ENCODE data around the gene SCFD2. TPM values are rescaled to one million over a fixed set of nuclear protein-coding genes. Genes with fewer than 3 reads are reported as not detected.

Gene SCFD2
- total RNA-seq, 1 experiment from 2014 or later, result 25.3 TPM

- H3K9me3 ChIP-seq (replicated peaks), result no peaks in the 10 kb centered on the region
- H3K36me3 ChIP-seq, result no peaks in the 10 kb centered on the region
- H3K27ac ChIP-seq, result no peak overlapping the region
- H3K4me1 ChIP-seq, result no peaks in the 10 kb centered on the region
- H3K4me3 ChIP-seq, result no peak overlapping the region
- DNase-seq, result no peak
- H3K27me3 ChIP-seq, result no peaks in the 10 kb centered on the region
Observed at GRCh38 chr4:52915191-52915590, 450.7 kb downstream of the SCFD2 start.

DNA sequence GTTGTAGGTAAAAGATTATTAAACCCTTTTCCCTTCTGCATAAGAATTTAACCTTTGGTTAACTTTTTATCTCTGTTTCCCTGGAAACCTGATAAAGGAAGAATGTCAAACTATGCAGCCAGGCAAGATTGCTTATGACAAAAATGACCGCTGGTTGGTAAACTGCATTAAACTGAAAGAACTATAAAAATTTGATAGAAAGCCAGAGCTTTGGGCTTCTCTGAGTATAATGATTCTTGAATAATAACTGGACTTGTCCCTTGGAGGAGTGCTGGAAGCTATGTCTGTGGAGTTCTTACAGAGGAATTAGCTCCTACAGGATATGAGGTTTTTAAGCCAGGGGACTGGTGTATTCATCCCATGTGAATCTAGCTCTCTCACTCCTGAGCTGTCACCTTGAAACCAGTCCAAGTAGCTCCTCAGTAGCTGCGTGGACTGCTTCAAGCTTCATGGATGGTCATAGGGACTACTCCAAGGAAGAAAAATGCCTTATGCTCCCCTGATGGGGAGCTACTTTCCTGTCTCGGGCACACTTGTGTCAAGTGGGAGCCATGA is 451.7 kb downstream of the SCFD2 start:
- no peak overlapping the region for H3K27ac ChIP-seq
- no peaks in the 10 kb centered on the region for H3K27me3 ChIP-seq
- no peaks in the 10 kb centered on the region for H3K9me3 ChIP-seq (replicated peaks)
- no peak for DNase-seq
- no peaks in the 10 kb centered on the region for H3K4me1 ChIP-seq
- no peak overlapping the region for H3K4me3 ChIP-seq
- no peaks in the 10 kb centered on the region for H3K36me3 ChIP-seq

- H3K4me1 ChIP-seq, result peaks cover 8% of the 10 kb centered on the region
- no peaks in the 10 kb centered on the region for H3K36me3 ChIP-seq
- no peak overlapping the region for H3K4me3 ChIP-seq
- H3K9me3 ChIP-seq (replicated peaks), result no peaks in the 10 kb centered on the region
- H3K27me3 ChIP-seq, result no peaks in the 10 kb centered on the region
- DNase-seq, result no peak
- H3K27ac ChIP-seq, result no peak overlapping the region
Observed at GRCh38 chr4:52912608-52913007, 453.3 kb downstream of the SCFD2 start.

DNA sequence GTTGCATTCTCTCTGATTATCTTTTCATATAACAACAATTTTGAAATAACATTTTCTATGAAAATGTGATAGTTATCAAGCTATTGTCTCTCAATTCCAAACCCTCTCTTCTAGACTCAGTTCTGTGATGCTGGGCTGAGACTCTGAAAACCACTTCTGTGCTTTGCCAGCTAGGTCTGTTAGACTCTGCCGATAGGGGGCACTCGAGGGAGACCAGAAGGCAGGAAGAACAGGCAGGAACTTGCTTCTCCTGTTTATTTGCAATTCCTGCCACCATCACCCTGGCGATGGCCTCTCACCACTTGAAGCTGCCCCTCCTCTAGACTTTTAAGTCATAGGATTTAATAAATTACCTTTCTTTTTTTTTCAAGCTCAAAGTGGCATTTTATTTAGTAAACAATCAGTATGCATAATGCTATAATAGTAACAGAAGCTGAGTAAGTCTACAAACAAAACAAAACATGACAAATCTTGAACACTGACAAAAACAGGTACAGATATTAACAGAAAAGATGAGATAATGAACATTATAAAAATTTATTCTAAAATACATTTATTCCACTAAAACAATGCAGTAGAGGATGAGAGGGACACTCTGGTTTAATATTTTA is 454.1 kb downstream of the SCFD2 start:
- Histone ChIP-seq H3K9me3 (replicated peaks) (no peaks in the 10 kb centered on the region), H3K4me1 (peaks cover 8% of the 10 kb centered on the region), H3K27ac (no peak overlapping the region), H3K27me3 (no peaks in the 10 kb centered on the region), H3K4me3 (no peak overlapping the region), H3K36me3 (no peaks in the 10 kb centered on the region)
- DNase-seq, result peak; percentile 86 to 88

DNA sequence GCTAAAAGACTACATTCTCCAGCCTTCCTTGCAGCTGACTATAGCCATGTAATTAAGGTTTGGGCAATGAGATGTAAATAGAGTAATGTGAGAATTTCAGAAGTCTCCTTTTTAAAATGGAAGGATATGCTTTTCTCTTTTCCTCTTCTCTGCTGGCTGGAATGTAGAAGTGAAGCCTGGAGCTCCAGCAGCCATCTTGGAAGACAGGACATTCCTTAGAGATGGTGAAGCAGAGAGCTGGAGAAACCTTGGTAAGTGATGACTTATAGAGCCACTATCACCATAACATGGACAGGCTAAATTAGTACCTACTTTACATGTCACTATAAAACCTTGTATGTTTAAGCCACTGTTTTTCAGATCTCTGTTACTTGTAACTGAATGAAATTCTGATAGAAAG is 455.7 kb downstream of the SCFD2 start:
- Histone ChIP-seq H3K4me3 (no peak overlapping the region), H3K36me3 (no peaks in the 10 kb centered on the region), H3K9me3 (replicated peaks) (no peaks in the 10 kb centered on the region), H3K27me3 (no peaks in the 10 kb centered on the region), H3K4me1 (peaks cover 8% of the 10 kb centered on the region), H3K27ac (no peak overlapping the region)
- DNase-seq, result no peak

GRCh38 chr4:52907510-52907909 is 458.4 kb downstream of the SCFD2 start:
- H3K4me3 ChIP-seq, result no peak overlapping the region
- peaks cover 8% of the 10 kb centered on the region for H3K4me1 ChIP-seq
- DNase-seq, result no peak
- no peak overlapping the region for H3K27ac ChIP-seq
- H3K27me3 ChIP-seq, result no peaks in the 10 kb centered on the region
- no peaks in the 10 kb centered on the region for H3K36me3 ChIP-seq
- H3K9me3 ChIP-seq (replicated peaks), result no peaks in the 10 kb centered on the region

DNA sequence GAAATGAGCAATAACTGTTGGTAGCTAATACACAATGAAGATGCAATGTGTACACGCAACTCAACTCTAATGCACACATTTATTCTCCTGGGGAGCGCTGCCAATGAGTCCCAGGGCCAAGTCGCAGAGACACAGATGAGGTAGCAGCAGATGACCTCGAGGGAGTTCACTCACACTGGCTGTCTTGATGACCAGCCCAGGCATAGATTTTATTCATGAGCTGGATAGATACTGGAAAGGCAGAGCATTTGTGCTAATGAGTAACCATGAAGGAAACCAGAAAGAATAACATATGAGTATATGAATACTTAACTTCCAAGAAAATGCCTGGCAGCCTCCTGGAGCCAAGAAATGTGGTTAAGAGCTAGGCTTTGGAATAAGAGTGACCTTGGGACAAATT is 461.4 kb downstream of the SCFD2 start:
- DNase-seq, result no peak
- Histone ChIP-seq H3K4me1 (peaks cover 8% of the 10 kb centered on the region), H3K27ac (no peak overlapping the region), H3K36me3 (no peaks in the 10 kb centered on the region), H3K27me3 (no peaks in the 10 kb centered on the region), H3K4me3 (no peak overlapping the region), H3K9me3 (replicated peaks) (no peaks in the 10 kb centered on the region)

GRCh38 chr4:52903273-52903672 is 462.6 kb downstream of the SCFD2 start:
- H3K36me3 ChIP-seq, result no peaks in the 10 kb centered on the region
- no peak overlapping the region for H3K27ac ChIP-seq
- peaks cover 3% of the 10 kb centered on the region; the same call in 1 of the 2 replicates for H3K9me3 ChIP-seq (replicated peaks)
- no peak overlapping the region for H3K4me3 ChIP-seq
- no peak for DNase-seq
- peaks cover 1% of the 10 kb centered on the region for H3K4me1 ChIP-seq
- H3K27me3 ChIP-seq, result no peaks in the 10 kb centered on the region

DNA sequence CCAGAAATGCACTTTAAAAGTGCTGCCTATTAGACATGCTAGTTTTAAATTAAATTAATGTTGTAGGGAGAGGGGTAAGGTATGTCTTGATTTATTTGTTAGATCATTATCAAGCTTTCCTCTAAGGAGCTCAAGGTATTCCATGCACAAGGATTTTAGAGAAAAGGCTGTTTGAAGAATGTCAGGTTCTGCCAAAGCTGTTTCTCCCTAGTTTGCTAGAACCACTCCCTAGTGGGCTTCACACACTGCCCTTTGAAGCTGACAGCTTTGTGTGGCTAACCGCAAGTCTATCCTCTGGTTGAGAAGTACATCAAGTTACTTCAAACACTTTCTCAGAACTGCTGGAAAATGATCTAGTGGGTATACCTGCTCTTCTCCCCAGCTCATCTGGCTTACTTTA is 471.4 kb downstream of the SCFD2 start:
- no peak for DNase-seq
- no peak overlapping the region for H3K27ac ChIP-seq
- H3K9me3 ChIP-seq (replicated peaks), result peaks cover 13% of the 10 kb centered on the region; the same call in 1 of the 2 replicates
- H3K27me3 ChIP-seq, result no peaks in the 10 kb centered on the region
- H3K36me3 ChIP-seq, result no peaks in the 10 kb centered on the region
- no peaks in the 10 kb centered on the region for H3K4me1 ChIP-seq
- no peak overlapping the region for H3K4me3 ChIP-seq

DNA sequence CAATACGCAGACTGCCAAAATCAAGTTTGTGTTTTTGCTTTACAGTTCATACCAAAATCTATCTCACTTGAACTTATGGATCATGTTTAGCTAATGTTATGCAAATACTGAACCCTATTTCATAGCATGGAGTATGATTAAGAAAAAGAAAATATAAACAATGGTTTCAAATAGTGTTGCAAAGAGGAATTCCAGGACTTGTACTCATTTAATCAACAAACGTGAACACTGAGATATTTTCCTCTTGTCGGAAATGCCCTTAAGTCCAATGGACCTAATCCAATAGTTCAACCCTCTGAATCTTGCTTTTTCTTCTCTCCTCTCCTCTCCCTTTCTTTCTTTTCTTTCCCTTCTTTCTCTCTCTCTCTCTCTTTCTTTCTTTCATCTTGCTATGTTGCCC is 473.0 kb downstream of the SCFD2 start:
- no peaks in the 10 kb centered on the region for H3K36me3 ChIP-seq
- H3K4me1 ChIP-seq, result no peaks in the 10 kb centered on the region
- H3K9me3 ChIP-seq (replicated peaks), result peaks cover 8% of the 10 kb centered on the region; the same call in 1 of the 2 replicates
- no peak overlapping the region for H3K27ac ChIP-seq
- no peaks in the 10 kb centered on the region for H3K27me3 ChIP-seq
- H3K4me3 ChIP-seq, result no peak overlapping the region
- DNase-seq, result no peak

- H3K27ac ChIP-seq, result no peak overlapping the region
- H3K4me3 ChIP-seq, result no peak overlapping the region
- H3K36me3 ChIP-seq, result no peaks in the 10 kb centered on the region
- no peaks in the 10 kb centered on the region for H3K27me3 ChIP-seq
- H3K4me1 ChIP-seq, result no peaks in the 10 kb centered on the region
- H3K9me3 ChIP-seq (replicated peaks), result peaks cover 9% of the 10 kb centered on the region; the same call in 1 of the 2 replicates
- no peak for DNase-seq
Observed at GRCh38 chr4:52891743-52892142, 474.1 kb downstream of the SCFD2 start.

DNA sequence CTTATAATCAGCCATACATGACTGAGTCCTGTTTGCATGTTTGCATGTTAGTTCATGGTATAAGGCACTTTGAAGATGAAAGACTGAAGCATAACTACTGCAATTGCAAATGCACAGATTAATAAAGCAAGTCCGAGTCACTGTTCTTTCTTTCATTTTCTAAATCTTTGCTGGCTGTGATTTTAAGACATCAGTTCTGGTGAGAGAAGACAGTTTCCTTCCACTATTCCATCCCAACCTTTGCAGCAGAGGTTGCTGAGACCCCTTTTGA is 475.4 kb downstream of the SCFD2 start:
- no peak for DNase-seq
- H3K9me3 ChIP-seq (replicated peaks), result peaks cover 7% of the 10 kb centered on the region; the same call in 1 of the 2 replicates
- no peaks in the 10 kb centered on the region for H3K4me1 ChIP-seq
- H3K36me3 ChIP-seq, result no peaks in the 10 kb centered on the region
- no peak overlapping the region for H3K27ac ChIP-seq
- H3K4me3 ChIP-seq, result no peak overlapping the region
- H3K27me3 ChIP-seq, result no peaks in the 10 kb centered on the region

DNA sequence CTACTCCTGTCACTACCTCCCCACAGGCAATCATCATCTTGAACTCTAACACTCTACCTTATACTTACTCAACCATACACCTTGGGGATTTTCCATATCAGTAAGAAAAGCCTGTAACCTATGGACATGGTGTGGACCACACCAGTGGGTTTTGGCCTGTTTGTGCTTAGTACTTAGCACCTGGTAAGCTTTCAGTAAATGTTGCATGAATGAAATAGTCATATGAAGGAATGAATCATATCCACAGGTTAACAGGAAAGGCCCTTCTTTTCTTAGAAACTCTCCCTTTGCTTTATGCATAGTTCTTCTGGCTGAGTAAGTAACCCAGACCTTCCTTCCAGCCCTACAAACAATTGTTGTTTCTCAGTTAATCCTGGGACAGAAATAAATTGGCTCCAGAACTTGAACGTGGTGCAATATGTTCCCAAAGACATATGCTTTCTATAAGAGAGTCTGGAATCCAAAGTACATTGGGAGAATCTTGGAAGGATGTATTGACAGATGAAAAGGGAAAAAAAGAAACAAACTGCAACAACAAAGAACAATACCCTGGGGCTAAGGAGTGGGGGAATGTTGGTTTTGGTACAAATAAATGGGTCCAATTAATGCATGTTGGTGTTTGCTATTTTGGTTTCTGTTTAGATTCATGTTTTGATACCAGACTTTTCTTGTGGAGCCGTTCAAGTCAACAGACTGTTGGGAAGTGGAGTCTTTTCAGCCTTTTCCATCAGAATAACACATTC is 475.9 kb downstream of the SCFD2 start:
- H3K36me3 ChIP-seq, result no peaks in the 10 kb centered on the region
- H3K4me3 ChIP-seq, result no peak overlapping the region
- no peak overlapping the region for H3K27ac ChIP-seq
- H3K4me1 ChIP-seq, result no peaks in the 10 kb centered on the region
- no peak for DNase-seq
- peaks cover 4% of the 10 kb centered on the region; the same call in 1 of the 2 replicates for H3K9me3 ChIP-seq (replicated peaks)
- H3K27me3 ChIP-seq, result no peaks in the 10 kb centered on the region

GRCh38 chr4:52889354-52889753 is 476.5 kb downstream of the SCFD2 start:
- no peaks in the 10 kb centered on the region for H3K27me3 ChIP-seq
- no peak overlapping the region for H3K27ac ChIP-seq
- peaks cover 4% of the 10 kb centered on the region; the same call in 1 of the 2 replicates for H3K9me3 ChIP-seq (replicated peaks)
- H3K4me3 ChIP-seq, result no peak overlapping the region
- DNase-seq, result no peak
- H3K4me1 ChIP-seq, result no peaks in the 10 kb centered on the region
- no peaks in the 10 kb centered on the region for H3K36me3 ChIP-seq

DNA sequence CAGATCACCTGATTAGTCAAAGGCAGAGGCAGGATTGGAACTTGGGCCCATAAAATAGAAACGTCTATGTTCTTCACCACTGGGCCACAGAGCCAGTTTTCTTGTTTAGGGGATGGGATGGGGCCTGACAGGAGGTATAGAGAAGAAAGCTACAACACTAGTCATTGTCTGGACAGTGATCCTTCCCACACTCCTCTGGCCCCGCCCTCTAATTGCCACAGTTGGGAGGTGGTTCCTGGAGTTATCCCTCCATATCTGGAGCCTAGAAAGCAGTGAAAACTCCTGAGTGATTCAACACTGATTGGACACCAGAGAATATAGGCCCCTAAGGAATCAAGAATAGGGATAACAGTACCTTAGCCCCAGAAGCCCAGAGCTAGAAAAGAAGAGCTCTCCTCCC is 480.9 kb downstream of the SCFD2 start:
- no peak overlapping the region for H3K27ac ChIP-seq
- H3K4me3 ChIP-seq, result no peak overlapping the region
- H3K27me3 ChIP-seq, result no peaks in the 10 kb centered on the region
- DNase-seq, result no peak
- peaks cover 4% of the 10 kb centered on the region for H3K9me3 ChIP-seq (replicated peaks)
- H3K36me3 ChIP-seq, result no peaks in the 10 kb centered on the region
- H3K4me1 ChIP-seq, result peaks cover 16% of the 10 kb centered on the region

All from SJCRH30 (cell line).